Sigmoid colon (tissue), 7 donors: ENCODE results near the gene NKX2-3. TPM values are rescaled to one million over a fixed set of nuclear protein-coding genes. Genes with fewer than 3 reads are reported as not detected.

ENCODE experiments used
- DNase-seq: peaks from one replicate; pipeline ENCODE4 v3.0.0-alpha.2; 2019
- H3K27ac ChIP-seq, 4 donors: fragments of 200-600 bp; sonication (generic); one replicate each; pipeline ENCODE4 v1.5.1; 2016 to 2019; ENCODE audit warnings: mild to moderate bottlenecking in 1 of 4
- H3K27me3 ChIP-seq, 3 donors: fragments of 200-600 bp; sonication (generic); one replicate each; pipeline ENCODE4 v1.5.1; 2019; ENCODE audit warnings: mild to moderate bottlenecking in 1 of 3
- H3K36me3 ChIP-seq, 4 donors: fragments of 200-600 bp; sonication (generic); one replicate each; pipeline ENCODE4 v1.5.1; 2016 to 2019
- H3K4me1 ChIP-seq, 4 donors: fragments of 200-600 bp; sonication (generic); one replicate each; pipeline ENCODE4 v1.5.1; 2017 to 2019
- H3K4me3 ChIP-seq, 4 donors: fragments of 200-600 bp; sonication (generic); one replicate each; pipeline ENCODE4 v1.5.1; 2017 to 2019; ENCODE audit warnings: mild to moderate bottlenecking in 2 of 4, moderate library complexity in 1 of 4
- H3K9me3 ChIP-seq, 4 donors: fragments of 200-600 bp in 3 of 4; sonication (generic) in 3 of 4; one replicate each; pipeline versions ENCODE4 v1.5.1 to v1.6.1; 2013 to 2019
- EP300 ChIP-seq, 4 donors: sonication (generic); formaldehyde crosslinking; IDR thresholded peaks; one replicate each; pipeline ENCODE4 v1.6.1; 2017; ENCODE audit warnings: antibody characterized with exemption in 4 of 4
- POLR2A ChIP-seq, 2 donors: fragments of 450-650 bp; IDR thresholded peaks; one replicate each; pipeline ENCODE4 v1.6.1; 2016; ENCODE audit warnings: antibody characterized with exemption in 2 of 2, mild to moderate bottlenecking in 2 of 2, moderate library complexity in 2 of 2
- POLR2AphosphoS5 ChIP-seq, 4 donors: sonication (generic); formaldehyde crosslinking; IDR thresholded peaks; one replicate each; pipeline ENCODE4 v1.6.1; 2017; ENCODE audit warnings: antibody characterized with exemption in 4 of 4
- WGBS, 2 donors: extraction: QIAGEN DNeasy Blood & Tissue Kit; methylation state at CpG; one replicate each; pipeline ENCODE4 v1.1.7; 2013; 5-methylcytosine and 5-hydroxymethylcytosine counted together
- intact Hi-C: fragments of 100-400 bp; cut with DNase I; formaldehyde crosslinking; loops from one replicate; pipeline ENCODE4 v1.15.1; 2023
- polyA plus RNA-seq, 3 donors: library from polyadenylated mRNA; stranded (reverse); fragments of 200-250 nt; gene quantifications; one replicate each; pipeline ENCODE4 v1.2.3, GENCODE V29; 2013
- total RNA-seq, 4 donors: library from RNA; depleted of rRNA; stranded (reverse); fragments of >200 nt; gene quantifications; one replicate each; pipeline ENCODE4 v1.1.0, GENCODE V29; 2016
- TF ChIP-seq, protein P1 (sequence below), 4 experiments: fragments of 450-650 bp in 3 of 4; fragments of 200-600 bp in 1 of 4; IDR thresholded peaks; one replicate each; pipeline ENCODE4 v1.5.1; 2016 to 2019; ENCODE audit warnings: antibody characterized with exemption in 4 of 4, mild to moderate bottlenecking in 3 of 4, moderate library complexity in 2 of 4
- donor health status: healthy with polysubstance abuse.
- donor health status: Bipolar disorder and iron deficiency.
- donor health status: healthy.

NKX2-3 gene
- total and polyA plus RNA-seq, 7 donors = 5.8 to 49.9 (median 32.4) TPM

DNA sequence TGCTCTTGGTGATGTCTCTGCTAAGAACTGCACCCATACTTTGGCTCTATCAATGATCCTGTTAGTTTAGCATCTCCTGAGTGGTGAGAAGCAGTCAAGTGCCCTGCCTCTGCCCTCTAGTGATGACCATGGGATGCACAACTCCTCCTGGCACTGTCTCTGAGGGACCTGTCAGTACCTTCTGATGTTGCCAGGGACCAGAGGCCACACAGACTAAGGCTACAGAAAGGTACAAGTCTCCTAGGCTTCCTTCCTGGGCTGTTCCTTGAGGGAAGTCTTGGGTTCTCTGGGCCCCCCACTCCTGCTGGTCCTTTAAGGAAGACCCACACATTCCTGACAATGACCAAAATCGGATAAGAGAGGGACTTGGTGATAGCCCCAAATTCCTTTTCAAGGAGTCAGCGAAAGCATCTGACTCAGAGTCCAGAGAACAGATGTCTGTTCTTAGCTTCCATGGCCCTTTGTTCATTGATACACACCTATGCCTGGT is 15.3 kb downstream of the NKX2-3 start:
- DNase-seq = no peak
- no peaks in the 10 kb centered on the region for H3K9me3 ChIP-seq
- H3K27ac ChIP-seq = no peak overlapping the region
- no peak overlapping the region for H3K4me3 ChIP-seq
- no peaks in the 10 kb centered on the region for H3K36me3 ChIP-seq
- intact Hi-C loops = loop anchor here (1.0 to 5.0 kb wide), 2 partner anchors 112 to 156 kb away; no protein-coding TSS in a partner anchor
- TF ChIP-seq POLR2A (IDR thresholded peaks at IDR 0.05) (no peak), POLR2AphosphoS5 (IDR thresholded peaks at IDR 0.05) (peak in 1 of 4 donors; percentile 8), EP300 (IDR thresholded peaks at IDR 0.05) (no peak)
- TF ChIP-seq, protein P1, sequence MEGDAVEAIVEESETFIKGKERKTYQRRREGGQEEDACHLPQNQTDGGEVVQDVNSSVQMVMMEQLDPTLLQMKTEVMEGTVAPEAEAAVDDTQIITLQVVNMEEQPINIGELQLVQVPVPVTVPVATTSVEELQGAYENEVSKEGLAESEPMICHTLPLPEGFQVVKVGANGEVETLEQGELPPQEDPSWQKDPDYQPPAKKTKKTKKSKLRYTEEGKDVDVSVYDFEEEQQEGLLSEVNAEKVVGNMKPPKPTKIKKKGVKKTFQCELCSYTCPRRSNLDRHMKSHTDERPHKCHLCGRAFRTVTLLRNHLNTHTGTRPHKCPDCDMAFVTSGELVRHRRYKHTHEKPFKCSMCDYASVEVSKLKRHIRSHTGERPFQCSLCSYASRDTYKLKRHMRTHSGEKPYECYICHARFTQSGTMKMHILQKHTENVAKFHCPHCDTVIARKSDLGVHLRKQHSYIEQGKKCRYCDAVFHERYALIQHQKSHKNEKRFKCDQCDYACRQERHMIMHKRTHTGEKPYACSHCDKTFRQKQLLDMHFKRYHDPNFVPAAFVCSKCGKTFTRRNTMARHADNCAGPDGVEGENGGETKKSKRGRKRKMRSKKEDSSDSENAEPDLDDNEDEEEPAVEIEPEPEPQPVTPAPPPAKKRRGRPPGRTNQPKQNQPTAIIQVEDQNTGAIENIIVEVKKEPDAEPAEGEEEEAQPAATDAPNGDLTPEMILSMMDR (IDR thresholded peaks at IDR 0.05) = peak; percentile 29 to 41 (median 37)
- WGBS, 2 donors = 50 to 79% methylated on average over 2 of the region's 2 CpGs
- H3K4me1 ChIP-seq = peaks cover 0 to 9% (median 4%) of the 10 kb centered on the region in 4 donors
- no peaks in the 10 kb centered on the region for H3K27me3 ChIP-seq

DNA sequence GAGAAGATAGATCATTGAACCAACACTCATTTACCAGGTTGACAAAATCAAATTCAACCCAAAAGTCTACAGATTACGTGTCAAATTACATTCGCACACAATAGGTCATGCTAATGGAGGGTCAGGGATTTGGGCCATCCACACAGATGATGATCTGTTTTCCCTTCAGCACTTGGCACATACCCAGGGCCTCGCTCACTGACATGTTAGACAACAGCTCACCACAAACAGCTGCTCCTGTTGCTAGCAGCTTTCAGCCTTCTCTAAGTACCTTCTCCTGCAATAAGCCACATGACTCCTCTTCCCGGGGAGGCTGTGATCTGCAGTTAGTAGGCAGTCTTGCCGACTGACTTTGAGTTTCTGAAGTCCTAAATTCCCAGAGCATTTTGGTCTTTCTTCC is 18.4 kb downstream of the NKX2-3 start:
- Histone ChIP-seq H3K27ac (peak overlapping the region in 1 of 4 donors; percentile 31), H3K4me1 (peaks cover 0 to 9% (median 4%) of the 10 kb centered on the region in 4 donors), H3K36me3 (no peaks in the 10 kb centered on the region), H3K4me3 (no peak overlapping the region), H3K9me3 (no peaks in the 10 kb centered on the region), H3K27me3 (no peaks in the 10 kb centered on the region)
- intact Hi-C loops = no loop called here
- WGBS, 2 donors = 32 to 34% methylated on average over 5 of the region's 5 CpGs
- TF ChIP-seq POLR2A (IDR thresholded peaks at IDR 0.05) (no peak), EP300 (IDR thresholded peaks at IDR 0.05) (no peak), POLR2AphosphoS5 (IDR thresholded peaks at IDR 0.05) (no peak)
- TF ChIP-seq, protein P1 (IDR thresholded peaks at IDR 0.05) = no peak
- DNase-seq = peak; percentile 89

DNA sequence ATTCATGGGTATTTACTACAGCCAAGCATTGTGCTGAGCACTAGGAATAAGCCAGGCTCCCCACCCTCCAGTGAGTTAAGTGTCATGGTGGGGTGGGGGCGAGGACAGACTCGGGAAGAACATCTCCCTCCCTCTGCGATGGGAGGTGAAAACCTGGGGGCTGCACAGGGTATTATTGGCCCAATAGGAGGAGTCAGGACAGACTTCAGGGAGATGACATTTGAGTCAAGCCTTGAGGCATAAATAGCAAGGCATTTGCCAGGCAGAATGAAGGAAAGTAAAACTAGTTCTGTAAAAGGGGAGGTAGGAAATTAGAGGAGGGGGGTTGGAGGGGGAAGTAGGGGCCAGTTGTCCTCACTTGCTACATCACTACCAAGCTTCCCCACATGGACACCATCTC is 18.9 kb downstream of the NKX2-3 start:
- Histone ChIP-seq H3K27ac (peak overlapping the region in 3 of 4 donors; percentile 19 to 33 (median 31)), H3K4me3 (no peak overlapping the region), H3K36me3 (no peaks in the 10 kb centered on the region), H3K9me3 (no peaks in the 10 kb centered on the region), H3K27me3 (no peaks in the 10 kb centered on the region), H3K4me1 (peaks cover 0 to 9% (median 4%) of the 10 kb centered on the region in 4 donors)
- no peak for DNase-seq
- intact Hi-C loops = no loop called here
- TF ChIP-seq POLR2A (IDR thresholded peaks at IDR 0.05) (no peak), EP300 (IDR thresholded peaks at IDR 0.05) (no peak), POLR2AphosphoS5 (IDR thresholded peaks at IDR 0.05) (no peak)
- TF ChIP-seq, protein P1 (IDR thresholded peaks at IDR 0.05) = no peak
- 28 to 42% methylated on average over 3 of the region's 3 CpGs for WGBS, 2 donors

DNA sequence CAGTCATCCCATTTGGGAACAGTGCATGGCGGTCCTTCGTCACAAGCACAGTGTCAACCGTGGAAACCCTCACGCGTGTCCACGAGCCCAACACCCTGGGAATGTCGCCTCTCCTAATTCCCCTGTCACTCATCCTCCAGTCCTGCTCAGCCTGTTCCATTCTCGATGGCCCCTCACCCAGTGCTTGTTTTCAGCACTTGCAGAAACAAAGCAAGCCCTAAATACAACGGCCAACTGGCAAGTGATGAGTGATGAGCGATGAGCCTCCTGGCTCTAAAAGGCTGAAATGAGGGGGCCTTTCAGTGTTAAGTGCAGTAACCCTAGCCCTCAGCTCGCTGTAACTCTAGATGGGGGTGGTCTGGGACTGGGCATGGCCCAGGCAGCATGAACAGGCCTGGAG is 22.6 kb downstream of the NKX2-3 start:
- Histone ChIP-seq H3K9me3 (no peaks in the 10 kb centered on the region), H3K36me3 (no peaks in the 10 kb centered on the region), H3K4me1 (peaks cover 0 to 9% (median 2%) of the 10 kb centered on the region in 4 donors), H3K27ac (no peak overlapping the region), H3K27me3 (no peaks in the 10 kb centered on the region), H3K4me3 (no peak overlapping the region)
- DNase-seq = no peak
- WGBS, 2 donors = 85 to 88% methylated on average over 11 of the region's 11 CpGs
- TF ChIP-seq EP300 (IDR thresholded peaks at IDR 0.05) (no peak), POLR2A (IDR thresholded peaks at IDR 0.05) (no peak), POLR2AphosphoS5 (IDR thresholded peaks at IDR 0.05) (no peak)
- TF ChIP-seq, protein P1 (IDR thresholded peaks at IDR 0.05) = no peak
- intact Hi-C loops = loop anchor here (5.0 kb wide), 1 partner anchor 57 kb away; no protein-coding TSS in a partner anchor
